Osteocyte (in vitro differentiated cells): Measurements from ENCODE around the gene FOSL1. TPM values are rescaled to one million over a fixed set of nuclear protein-coding genes. Genes with fewer than 3 reads are reported as not detected.

Experiments used
- DNase-seq: peaks from one replicate; pipeline ENCODE4 v3.0.0; 2021; ENCODE audit warnings: mixed read lengths; ENCODE audit not compliant: unreplicated experiment; ENCODE audit errors: extremely low spot score
- H3K27ac Mint-ChIP-seq: one replicate; pipeline ENCODE4 v1.8.0; 2021; ENCODE audit warnings: mild to moderate bottlenecking, mixed read lengths; ENCODE audit not compliant: unreplicated experiment
- H3K27me3 Mint-ChIP-seq: one replicate; pipeline ENCODE4 v1.8.0; 2021; ENCODE audit warnings: mixed read lengths; ENCODE audit not compliant: unreplicated experiment
- H3K36me3 Mint-ChIP-seq: one replicate; pipeline ENCODE4 v1.8.0; 2021; ENCODE audit warnings: mixed read lengths; ENCODE audit not compliant: unreplicated experiment
- H3K4me1 Mint-ChIP-seq: one replicate; pipeline ENCODE4 v1.8.0; 2021; ENCODE audit warnings: mixed read lengths; ENCODE audit not compliant: unreplicated experiment
- H3K4me3 Mint-ChIP-seq: one replicate; pipeline ENCODE4 v1.8.0; 2021; ENCODE audit warnings: mild to moderate bottlenecking, moderate library complexity, mixed read lengths; ENCODE audit not compliant: unreplicated experiment
- H3K9me3 Mint-ChIP-seq: one replicate; pipeline ENCODE4 v1.8.0; 2021; ENCODE audit warnings: mixed read lengths; ENCODE audit not compliant: unreplicated experiment
- CTCF ChIP-seq: fragments of 200-600 bp; sonication (generic); IDR thresholded peaks from 2 replicates; pipeline ENCODE4 v1.5.0; 2021; ENCODE audit warnings: antibody characterized with exemption, mild to moderate bottlenecking, moderate library complexity
- long read RNA-seq: library from polyadenylated mRNA; unstranded; transcript quantifications from one replicate; pipeline ENCODE4 v2.0.0, GENCODE V29; 2021
- total RNA-seq: library from RNA; stranded (reverse); gene quantifications from 2 replicates; pipeline ENCODE4 v1.2.1, GENCODE V29; 2021

Gene FOSL1
- total RNA-seq, result 37.2 and 38.0 TPM in 2 replicates
- long read RNA-seq, partial matches to known transcripts, result 0 of 3 reads
- long read RNA-seq, other reads (novel, unspliced or antisense), result 1 of 3 reads

- Mint-ChIP-seq H3K27me3 (no peaks in the 10 kb centered on the region), H3K4me3 (peak within 1 kb of the TSS; percentile 90), H3K27ac (peak within 1 kb of the TSS; percentile 90), H3K36me3 (no peaks in the 10 kb centered on the region), H3K9me3 (no peaks in the 10 kb centered on the region), H3K4me1 (peaks cover 62% of the 10 kb centered on the region)
- DNase-seq, result peak; percentile 95
- no peak for TF ChIP-seq CTCF
Measured at GRCh38 chr11:65900125-65900898, at the start of gene FOSL1. TSS of gene FOSL1 (minus strand) at chr11:65900388. CDS start at chr11:65900339, 49 bp downstream.

GRCh38 chr11:65947603-65948125, 47.5 kb upstream of the FOSL1 start:
- H3K27me3 Mint-ChIP-seq, result peaks cover 18% of the 10 kb centered on the region
- TF ChIP-seq CTCF, result no peak

GRCh38 chr11:65947133-65947532, 46.9 kb upstream of the FOSL1 start:
- Mint-ChIP-seq H3K4me1 (no peaks in the 10 kb centered on the region), H3K9me3 (no peaks in the 10 kb centered on the region), H3K27ac (no peak overlapping the region), H3K27me3 (peaks cover 15% of the 10 kb centered on the region), H3K4me3 (no peak overlapping the region), H3K36me3 (no peaks in the 10 kb centered on the region)
- DNase-seq, result no peak
- TF ChIP-seq CTCF, result no peak

More at GRCh38 chr11:65947603-65948125, 47.5 kb upstream of the FOSL1 start:
- no peaks in the 10 kb centered on the region for H3K4me1 Mint-ChIP-seq
- H3K9me3 Mint-ChIP-seq, result no peaks in the 10 kb centered on the region
- no peak overlapping the region for H3K27ac Mint-ChIP-seq
- no peak overlapping the region for H3K4me3 Mint-ChIP-seq
- H3K36me3 Mint-ChIP-seq, result no peaks in the 10 kb centered on the region
- DNase-seq, result no peak

- H3K9me3 Mint-ChIP-seq, result no peaks in the 10 kb centered on the region
- H3K36me3 Mint-ChIP-seq, result no peaks in the 10 kb centered on the region
- peaks cover under 1% of the 10 kb centered on the region for H3K4me1 Mint-ChIP-seq
- no peak overlapping the region for H3K4me3 Mint-ChIP-seq
- no peak overlapping the region for H3K27ac Mint-ChIP-seq
- TF ChIP-seq CTCF, result no peak
- H3K27me3 Mint-ChIP-seq, result peaks cover 12% of the 10 kb centered on the region
- DNase-seq, result no peak
Measured at GRCh38 chr11:65946655-65947054, 46.5 kb upstream of the FOSL1 start.

- Mint-ChIP-seq H3K9me3 (no peaks in the 10 kb centered on the region), H3K4me3 (no peak overlapping the region), H3K36me3 (no peaks in the 10 kb centered on the region), H3K4me1 (peaks cover 3% of the 10 kb centered on the region), H3K27ac (no peak overlapping the region), H3K27me3 (peaks cover 11% of the 10 kb centered on the region)
- TF ChIP-seq CTCF, result no peak
- no peak for DNase-seq
Measured at GRCh38 chr11:65945941-65946558, 45.9 kb upstream of the FOSL1 start.
